ENCODE data around the gene TRPM7. TPM values are rescaled to one million over a fixed set of nuclear protein-coding genes. Genes with fewer than 3 reads are reported as not detected.

TRPM7 gene
- total RNA-seq, 1 experiment from 2014 or later, result 35.1 TPM

DNA sequence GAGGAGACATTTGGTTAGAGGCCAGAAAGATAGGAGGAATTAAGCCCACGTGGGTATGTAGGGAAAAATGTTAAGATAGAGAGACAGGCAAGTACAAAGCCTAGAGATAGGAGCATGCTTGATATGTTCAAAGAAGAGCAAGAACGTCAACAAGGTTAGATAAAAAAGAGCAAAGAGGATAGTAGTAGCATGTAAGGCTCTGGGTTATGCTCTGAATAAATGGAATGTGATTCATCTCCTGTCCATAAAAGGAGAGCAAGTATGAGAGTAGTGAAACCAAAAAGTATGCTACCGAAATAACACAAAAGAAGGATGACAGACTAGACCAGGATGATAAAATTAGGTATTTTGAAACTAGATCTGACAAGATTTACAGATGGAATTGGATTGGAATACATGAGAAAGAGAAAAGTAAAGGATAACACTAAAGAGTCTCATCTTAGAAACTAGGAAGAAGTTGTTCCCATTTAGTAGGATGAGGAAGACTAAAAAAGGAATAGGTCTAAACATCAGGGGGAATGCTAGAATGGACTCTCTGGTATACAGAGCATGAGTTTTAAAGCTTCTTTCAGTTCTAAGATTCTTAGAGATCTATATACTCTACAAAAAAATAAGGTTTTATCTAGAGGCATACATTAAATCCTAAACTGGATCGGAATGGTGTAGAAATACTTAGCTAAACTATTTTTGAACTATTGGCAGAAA lies 59.1 kb downstream of the TRPM7 start:
- Histone ChIP-seq H2BK12ac (ENCODE audit: insufficient read length, low read depth, low read length) (no peak overlapping the region), H4K91ac (ENCODE audit: insufficient read length, low read depth, low read length) (no peak overlapping the region), H3K18ac (ENCODE audit: insufficient read length, low read depth, low read length) (no peak overlapping the region), H3K23ac (ENCODE audit: insufficient read length, low read depth, low read length) (no peak overlapping the region), H4K20me1 (ENCODE audit: control insufficient read depth, insufficient read depth, insufficient read length) (no peaks in the 10 kb centered on the region), H3K4me2 (ENCODE audit: insufficient read depth, insufficient read length, low read length) (no peak overlapping the region), H3K23me2 (ENCODE audit: insufficient read length, low read depth, low read length, poor library complexity, severe bottlenecking) (no peaks in the 10 kb centered on the region), H3K27me3 (ENCODE audit: insufficient read depth, low read length) (no peaks in the 10 kb centered on the region), H2BK15ac (ENCODE audit: low read depth, low read length) (no peak overlapping the region), H3K4me1 (ENCODE audit: insufficient read depth, low read length) (no peaks in the 10 kb centered on the region), H2BK120ac (ENCODE audit: low read depth, low read length, poor library complexity, severe bottlenecking) (no peak overlapping the region), H3K79me1 (ENCODE audit: insufficient read depth, low read depth, low read length, poor library complexity, severe bottlenecking) (no peaks in the 10 kb centered on the region), H4K5ac (ENCODE audit: insufficient read length, low read depth, low read length) (no peak overlapping the region), H3K56ac (ENCODE audit: insufficient read length, low read depth, low read length) (no peak overlapping the region), H3K27ac (ENCODE audit: insufficient read length, low read depth, low read length) (no peak overlapping the region), H3K9ac (ENCODE audit: extremely low read depth, insufficient read length, low read length) (no peak overlapping the region), H3T11ph (ENCODE audit: low read length) (no peak overlapping the region), H2AFZ (ENCODE audit: low read length) (no peak overlapping the region), H3K79me2 (ENCODE audit: insufficient read depth, low read length) (no peaks in the 10 kb centered on the region), H2BK5ac (ENCODE audit: insufficient read length, low read length) (no peak overlapping the region), H2AK5ac (ENCODE audit: insufficient read length, low read length) (no peak overlapping the region), H3K14ac (ENCODE audit: insufficient read depth, low read length) (no peak overlapping the region), H3K4ac (ENCODE audit: low read depth, low read length) (no peak overlapping the region), H3K9me3 (ENCODE audit: control insufficient read depth, low read depth, low read length) (no peaks in the 10 kb centered on the region), H2BK20ac (ENCODE audit: low read depth, low read length, poor library complexity, severe bottlenecking) (no peak overlapping the region), H4K8ac (replicated peaks; ENCODE audit: insufficient read length, low read depth, low read length) (no peak overlapping the region)
- Mint-ChIP-seq H3K4me3 (no peak overlapping the region), H3K4me1 (no peaks in the 10 kb centered on the region), H3K27ac (no peak overlapping the region), H3K27me3 (ENCODE audit: low read depth) (no peaks in the 10 kb centered on the region), H3K36me3 (ENCODE audit: insufficient read depth in 1 of 3, low read depth in 3 of 3) (peaks cover 3 to 55% (median 20%) of the 10 kb centered on the region in 3 experiments; a peak in 6 of 7 replicates), H3K9me3 (no peaks in the 10 kb centered on the region)
- WGBS (ENCODE audit: extremely low coverage, insufficient read length, low lambda C conversion rate), result no CpG with 5 or more reads among the region's 4 CpGs
- TF ChIP-seq, protein P1, sequence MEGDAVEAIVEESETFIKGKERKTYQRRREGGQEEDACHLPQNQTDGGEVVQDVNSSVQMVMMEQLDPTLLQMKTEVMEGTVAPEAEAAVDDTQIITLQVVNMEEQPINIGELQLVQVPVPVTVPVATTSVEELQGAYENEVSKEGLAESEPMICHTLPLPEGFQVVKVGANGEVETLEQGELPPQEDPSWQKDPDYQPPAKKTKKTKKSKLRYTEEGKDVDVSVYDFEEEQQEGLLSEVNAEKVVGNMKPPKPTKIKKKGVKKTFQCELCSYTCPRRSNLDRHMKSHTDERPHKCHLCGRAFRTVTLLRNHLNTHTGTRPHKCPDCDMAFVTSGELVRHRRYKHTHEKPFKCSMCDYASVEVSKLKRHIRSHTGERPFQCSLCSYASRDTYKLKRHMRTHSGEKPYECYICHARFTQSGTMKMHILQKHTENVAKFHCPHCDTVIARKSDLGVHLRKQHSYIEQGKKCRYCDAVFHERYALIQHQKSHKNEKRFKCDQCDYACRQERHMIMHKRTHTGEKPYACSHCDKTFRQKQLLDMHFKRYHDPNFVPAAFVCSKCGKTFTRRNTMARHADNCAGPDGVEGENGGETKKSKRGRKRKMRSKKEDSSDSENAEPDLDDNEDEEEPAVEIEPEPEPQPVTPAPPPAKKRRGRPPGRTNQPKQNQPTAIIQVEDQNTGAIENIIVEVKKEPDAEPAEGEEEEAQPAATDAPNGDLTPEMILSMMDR (conservative IDR thresholded peaks at IDR 0.05), result no peak
- DNase-seq, result no peak
